ENCODE results near the gene ARMC7.
"Not testable (repeated sequence)": the region's sequence is repeated elsewhere in the genome, so short reads cannot be mapped to it uniquely, and the experiment has no call there.

The ARMC7 gene

DNA sequence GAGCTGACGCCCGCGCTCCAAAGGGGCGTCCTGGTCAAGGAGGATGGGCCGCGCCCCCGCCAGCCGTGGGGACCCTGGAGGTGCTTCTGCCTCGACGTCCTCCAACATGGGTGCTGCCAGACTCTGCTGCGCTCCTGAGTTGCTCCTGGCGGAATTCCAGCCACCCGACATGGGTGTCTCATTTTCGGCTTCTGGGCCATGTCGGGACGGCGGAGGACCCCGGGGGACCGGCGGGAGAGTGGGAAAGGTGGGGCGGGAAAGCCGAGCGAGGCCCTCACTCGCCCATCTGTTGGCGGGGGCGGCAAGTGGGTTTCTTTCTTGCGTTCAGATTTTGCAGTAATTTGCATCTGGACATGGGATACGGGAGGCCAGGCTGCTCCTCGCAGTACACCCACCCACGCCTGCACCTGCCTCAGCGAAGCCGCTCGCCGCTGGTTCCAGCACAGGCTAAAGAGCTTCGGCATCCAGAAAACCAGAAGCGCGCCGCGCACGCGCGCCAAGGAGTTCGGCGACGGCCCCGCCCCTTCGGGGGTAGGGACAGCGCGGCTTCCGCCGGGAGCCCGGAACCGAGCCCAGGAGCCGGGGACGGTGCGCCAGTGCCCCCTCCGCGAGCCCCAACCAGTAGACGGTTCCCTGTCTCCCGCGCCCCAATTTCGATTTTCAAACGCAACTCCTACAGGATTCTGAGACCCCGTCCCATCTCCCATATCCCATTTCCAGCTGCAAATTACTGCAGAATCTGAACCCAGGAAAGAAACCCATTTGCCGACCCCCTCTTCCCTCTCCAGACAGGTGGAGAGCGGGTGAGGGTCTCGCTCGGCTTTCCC lies at the start of gene ARMC7:
Gene ARMC7 (plus strand): TSS at position 563 of the 827 bp plus-strand sequence. CDS start 320 bp downstream, outside the sequence.
- peak; percentile 99 for DNase-seq (ENCODE audit: low spot score)

DNA sequence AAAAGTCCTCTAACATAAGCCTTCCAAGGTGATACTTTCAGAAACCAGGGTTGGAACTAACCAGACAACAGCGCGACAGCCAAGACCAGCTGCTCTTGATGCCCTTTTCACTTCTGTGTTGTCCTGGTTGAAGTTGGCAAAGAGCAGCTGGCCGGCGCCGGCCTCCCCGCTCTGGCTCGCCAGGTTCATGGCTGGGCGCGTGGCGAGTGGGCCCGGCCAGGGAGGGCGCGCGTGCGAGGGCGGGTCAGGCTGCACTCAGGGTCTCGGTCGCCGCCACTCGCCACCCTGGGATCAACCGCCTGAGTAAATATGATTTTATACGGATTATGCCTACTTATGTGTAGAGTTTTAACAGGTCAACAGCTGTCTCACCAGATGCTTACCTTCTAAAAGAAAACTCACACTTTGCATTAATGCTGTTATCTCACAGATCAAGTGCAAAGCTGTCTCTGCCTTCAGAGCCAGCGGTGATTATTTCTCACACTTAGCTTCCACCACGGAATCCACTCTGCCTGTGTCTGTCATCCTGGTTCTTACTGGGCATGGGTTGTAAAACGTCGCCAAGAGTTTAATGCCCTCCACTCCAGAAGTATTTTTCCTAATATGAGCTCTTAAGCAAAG lies 49.2 kb upstream of the ARMC7 start:
- peak; percentile 87 for DNase-seq (ENCODE audit: low spot score)

DNA sequence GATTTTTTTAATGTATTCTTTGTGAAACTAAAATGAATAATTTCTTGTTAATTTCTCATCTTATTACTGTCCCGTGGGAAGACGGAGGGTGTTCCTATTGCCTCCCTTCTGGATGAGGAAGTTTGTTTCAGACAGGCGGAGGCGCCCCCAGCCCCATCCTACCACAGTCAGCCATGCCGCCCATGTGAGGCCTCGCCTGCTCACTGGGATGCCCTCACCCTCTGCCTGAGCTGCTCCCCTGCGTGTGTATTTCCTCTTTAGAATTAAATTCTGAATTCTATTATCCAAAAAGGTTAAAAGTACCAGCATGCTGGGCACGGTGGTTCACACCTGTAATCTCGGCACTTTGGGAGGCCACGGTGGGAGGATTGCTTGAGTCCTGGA lies 48.7 kb upstream of the ARMC7 start:
- peak; percentile 74 for DNase-seq (ENCODE audit: low spot score)

DNA sequence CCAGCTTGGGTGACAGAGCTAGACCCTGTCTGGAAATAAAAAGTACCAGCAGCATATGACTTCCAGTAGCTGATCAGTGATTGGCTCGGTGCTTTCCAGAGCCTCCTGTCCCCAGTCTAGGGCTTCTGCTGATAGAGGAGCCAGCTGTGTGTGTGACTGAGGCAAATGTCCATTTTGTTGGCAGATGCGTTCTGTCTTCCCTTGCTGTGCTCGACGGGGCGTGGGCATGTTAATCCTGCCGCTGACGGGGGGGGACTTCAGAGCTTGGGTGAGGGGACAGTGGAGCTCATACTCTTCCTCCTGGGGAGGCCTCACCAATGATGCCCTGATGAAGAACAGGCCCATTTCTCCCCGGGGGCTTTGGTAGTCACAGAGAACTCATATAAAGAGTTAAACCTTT lies 48.2 kb upstream of the ARMC7 start:
- DNase-seq (ENCODE audit: low spot score) = peak; percentile 56

DNA sequence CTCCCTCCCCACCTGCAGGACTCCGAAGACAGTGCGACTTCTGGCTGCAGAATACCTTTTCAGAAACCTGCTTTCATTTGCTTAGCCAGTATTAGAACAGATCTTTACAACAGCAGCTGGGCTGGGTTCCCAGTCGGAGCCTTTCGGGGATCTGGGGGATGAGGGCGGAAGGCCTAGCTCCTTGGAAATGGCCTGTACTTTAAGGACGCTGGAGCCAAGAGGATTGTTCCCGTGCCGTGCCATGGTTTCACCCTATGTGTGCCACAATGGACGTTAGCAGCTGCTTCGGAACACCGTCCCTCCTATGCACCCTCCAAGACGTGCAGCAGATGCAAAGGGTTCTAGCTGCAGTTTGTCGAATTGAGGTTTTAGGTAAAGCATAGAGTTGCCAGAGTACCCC lies 46.6 kb upstream of the ARMC7 start:
- DNase-seq (ENCODE audit: low spot score) = no peak

DNA sequence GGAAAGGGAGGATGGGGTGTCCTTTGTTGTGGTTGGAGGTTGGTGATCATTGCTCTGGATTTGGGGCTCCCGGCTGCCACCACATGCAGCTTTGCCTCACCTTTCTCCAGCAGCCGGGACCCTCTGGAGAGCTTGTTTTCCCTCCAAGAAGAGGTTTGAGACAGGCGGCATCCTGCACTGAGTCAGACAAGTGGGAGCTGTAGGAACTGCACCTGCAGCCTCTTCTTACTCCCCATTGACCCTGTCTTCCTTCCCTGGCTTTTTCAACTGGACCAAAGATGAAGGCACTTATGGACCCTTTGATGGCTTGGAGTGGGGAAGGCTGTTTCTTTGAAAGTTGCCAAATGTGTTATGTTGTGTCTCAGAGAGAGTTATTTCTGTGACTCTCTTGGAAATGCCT lies 46.1 kb upstream of the ARMC7 start:
- no peak for DNase-seq (ENCODE audit: low spot score)

DNA sequence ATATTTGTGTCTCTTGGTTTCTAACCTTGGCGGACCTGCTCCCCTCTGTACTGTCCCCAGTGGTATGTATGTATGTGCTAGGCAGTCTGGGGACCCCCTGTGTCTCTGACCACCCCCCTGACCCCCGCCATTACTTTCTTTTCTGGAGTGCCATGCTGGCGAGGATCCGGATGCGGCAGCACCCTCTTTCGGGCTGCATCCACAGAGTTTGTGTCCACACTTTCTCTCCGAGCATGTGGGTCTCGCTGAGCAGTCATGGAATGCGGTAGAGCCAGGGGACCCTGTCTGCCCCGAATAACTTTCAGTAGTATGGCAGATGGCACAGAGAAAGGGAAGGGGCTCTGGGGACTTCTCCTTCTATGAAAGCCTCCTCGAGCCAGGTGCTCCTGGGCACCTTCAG lies 45.7 kb upstream of the ARMC7 start:
- no peak for DNase-seq (ENCODE audit: low spot score)

DNA sequence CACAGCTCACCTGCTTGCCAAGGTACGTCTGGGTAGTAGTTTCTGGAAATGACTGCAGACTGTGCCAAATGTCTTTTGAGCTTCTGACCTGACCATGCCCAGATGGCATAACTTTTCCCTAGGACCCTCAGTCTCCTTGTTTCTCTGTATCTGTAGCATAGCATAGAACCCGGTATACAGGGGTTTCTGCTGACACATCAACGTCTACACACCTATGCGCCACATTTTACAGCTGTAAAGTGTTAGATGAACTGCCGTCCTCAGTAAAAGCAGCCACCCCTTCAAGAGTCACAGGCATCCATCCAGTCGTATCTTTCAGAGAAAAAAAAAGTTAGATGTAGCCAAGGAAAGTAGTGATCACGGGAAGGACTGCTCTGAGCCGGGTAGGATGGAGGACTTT lies 45.3 kb upstream of the ARMC7 start:
- no peak for DNase-seq (ENCODE audit: low spot score)

DNA sequence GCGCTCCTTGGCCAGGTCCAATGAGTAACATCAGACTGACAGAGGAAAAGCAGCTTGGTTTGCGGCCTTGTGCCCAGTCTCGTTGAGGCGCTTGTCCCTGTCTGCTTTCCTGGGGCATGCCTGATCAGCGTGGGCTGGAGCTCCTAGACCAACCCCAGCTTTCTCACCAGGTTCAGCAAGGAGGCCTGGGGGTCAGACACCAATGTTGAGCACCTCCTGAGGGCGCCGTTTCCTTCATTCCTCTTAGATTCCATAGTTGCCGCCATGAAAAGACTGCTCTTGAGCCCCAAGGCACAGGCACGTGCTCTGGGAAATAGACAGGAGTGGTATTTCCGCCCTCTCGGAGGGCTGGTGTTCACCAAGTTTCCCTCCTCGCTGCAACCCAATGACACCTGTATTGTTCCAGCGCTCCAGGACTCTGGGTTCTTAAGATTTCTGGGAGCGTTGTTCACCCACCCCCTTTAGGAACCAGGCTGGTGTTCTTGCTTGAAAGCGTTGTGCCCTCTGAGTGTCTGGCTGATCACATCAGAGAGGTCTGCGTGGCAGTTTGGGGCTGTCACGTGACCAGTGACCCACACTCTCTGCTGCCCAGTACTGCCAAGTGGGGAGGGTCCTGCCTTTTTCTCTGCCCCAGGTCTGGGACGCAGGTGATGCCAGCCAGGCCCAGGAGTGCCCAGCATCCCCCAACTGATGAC lies 44.8 kb upstream of the ARMC7 start:
- DNase-seq (ENCODE audit: low spot score) = no peak

DNA sequence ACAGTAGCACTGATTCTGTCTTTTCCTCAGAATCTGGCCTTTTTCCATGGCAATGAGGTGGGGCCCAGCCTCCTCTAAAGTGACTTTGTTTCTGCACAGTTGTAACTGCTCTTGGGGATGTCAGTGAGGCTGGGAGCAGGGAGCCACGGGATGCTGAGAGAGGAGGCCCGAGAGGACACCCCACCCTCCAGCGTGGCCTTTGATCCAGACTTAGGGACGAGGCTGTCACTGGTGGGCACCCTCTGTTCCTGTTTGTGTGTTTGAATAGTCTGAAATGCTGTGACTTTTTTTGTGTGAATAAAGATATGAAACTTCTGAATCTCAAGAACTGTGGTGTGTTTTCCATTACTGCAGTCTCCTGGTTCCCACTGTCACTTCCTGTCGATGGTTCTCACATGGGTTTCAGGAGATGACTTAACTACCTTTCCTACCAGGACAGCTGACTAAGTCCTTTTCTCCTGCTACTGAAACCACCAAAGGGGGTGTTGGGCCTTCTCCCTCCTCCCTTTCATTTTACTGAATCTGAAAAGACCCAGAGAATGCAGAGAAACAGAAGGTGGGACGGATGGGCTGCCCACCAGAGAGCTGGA lies 44.1 kb upstream of the ARMC7 start:
- DNase-seq (ENCODE audit: low spot score) = no peak

DNA sequence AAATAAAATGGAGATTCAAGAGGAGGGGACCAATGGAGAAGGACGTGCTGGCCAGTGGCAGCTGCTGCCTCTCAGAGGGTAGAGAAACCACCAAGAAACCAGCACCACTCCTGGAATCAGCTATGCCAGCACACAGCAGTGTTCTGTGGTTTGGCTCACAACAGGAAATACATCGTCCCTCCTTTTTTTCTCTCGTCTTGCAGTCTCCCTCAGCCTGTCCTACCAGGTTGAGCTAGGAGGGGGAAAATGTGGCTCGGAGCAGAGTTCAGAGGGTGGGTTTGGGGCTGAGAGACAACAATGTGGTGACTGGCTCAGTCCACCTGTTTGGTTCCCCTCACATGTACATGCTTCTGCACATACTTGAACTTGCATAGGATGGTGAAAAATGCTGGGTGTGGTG lies 41.9 kb upstream of the ARMC7 start:
- no peak for DNase-seq (ENCODE audit: low spot score)

DNA sequence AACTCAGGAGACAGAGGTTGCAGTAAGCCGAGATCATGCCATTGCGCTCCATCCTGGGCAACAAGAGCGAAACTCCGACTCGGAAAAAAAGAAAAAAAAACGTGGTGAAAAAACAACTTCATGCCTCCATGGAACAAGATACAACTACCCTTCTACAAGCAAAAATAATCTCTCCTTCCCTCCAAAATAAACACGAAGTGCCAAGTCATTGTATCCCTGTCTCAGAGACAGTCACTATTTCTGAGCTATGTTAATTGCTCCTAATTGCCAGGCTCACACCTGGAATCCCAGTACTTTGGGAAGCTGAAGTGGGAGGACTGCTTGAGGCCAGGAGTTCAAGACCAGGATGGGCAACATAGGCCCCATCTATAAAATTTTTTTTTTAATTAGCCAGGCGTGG lies 41.0 kb upstream of the ARMC7 start:
- DNase-seq (ENCODE audit: low spot score) = no peak

DNA sequence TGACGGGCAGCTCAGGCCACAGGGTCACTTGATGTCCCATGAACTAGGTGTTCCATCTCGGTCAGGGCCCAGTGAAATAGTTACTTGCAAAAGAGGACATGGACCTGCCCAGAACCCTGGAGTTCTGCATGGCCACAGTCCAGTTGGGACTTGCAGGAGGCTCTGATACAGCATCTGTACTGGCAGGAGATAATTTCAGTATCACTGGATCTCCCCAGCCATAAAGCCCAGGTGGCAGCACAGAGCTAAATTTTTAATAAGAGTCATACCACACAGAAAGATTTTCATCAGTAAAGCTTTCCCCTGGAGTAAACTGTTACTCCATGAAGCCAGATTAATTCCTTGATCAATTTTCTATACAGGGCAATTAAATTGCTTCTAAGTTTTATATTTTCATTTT lies 40.0 kb upstream of the ARMC7 start:
- DNase-seq (ENCODE audit: low spot score) = peak; percentile 66

DNA sequence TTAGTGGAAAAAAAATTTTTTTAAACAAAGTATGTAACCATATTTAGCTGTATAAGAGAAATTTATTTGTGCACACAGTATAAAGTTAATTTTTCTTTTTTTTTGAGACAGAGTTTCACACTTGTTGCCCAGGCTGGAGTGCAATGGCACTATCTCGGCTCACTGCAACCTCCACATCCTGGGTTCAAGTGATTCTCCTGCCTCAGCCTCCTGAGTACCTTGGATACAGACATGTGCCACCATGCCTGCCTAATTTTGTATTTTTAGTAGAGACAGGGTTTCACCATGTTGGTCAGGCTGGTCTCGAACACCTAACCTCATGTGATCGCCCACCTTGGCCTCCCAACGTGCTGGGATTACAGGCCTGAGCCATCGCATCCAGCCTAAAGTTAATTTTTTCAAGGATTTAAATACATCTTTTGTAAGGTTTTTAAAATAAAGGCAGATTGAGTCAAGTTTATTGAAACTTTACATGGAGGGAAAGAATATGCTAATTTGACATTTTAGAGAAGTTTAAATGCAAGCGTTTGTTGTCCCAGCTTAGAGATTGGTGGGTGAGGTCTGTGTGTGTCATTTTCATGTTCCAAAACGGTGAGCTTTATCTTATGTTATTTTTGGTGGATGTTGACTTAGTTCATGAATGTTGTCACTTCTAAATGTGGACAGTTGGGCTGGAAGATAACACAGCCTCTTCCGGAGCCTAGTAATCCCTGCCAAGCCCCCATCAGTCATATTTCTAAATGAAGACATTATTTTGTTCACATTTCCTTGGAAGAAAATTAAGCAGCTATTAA lies 38.1 kb upstream of the ARMC7 start:
- DNase-seq (ENCODE audit: low spot score) = not testable (repeated sequence)

DNA sequence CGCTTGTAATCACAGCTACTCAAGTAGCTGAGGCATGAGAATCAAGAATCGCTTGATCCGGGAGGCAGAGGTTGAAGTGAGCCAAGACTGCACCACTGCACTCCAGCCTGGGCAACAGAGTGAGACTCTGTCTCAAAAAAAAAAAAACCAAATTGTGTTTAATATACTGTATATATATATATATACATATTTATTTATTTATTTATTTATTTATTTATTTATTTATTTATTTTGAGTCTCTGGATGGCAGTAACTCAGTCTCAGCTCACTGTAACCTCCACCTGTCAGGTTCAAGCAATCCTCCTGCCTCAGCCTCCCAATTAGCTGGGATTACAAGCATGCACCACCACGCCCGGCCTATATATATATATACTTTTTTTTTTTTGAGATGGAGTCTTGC lies 36.9 kb upstream of the ARMC7 start:
- DNase-seq (ENCODE audit: low spot score) = not testable (repeated sequence)

DNA sequence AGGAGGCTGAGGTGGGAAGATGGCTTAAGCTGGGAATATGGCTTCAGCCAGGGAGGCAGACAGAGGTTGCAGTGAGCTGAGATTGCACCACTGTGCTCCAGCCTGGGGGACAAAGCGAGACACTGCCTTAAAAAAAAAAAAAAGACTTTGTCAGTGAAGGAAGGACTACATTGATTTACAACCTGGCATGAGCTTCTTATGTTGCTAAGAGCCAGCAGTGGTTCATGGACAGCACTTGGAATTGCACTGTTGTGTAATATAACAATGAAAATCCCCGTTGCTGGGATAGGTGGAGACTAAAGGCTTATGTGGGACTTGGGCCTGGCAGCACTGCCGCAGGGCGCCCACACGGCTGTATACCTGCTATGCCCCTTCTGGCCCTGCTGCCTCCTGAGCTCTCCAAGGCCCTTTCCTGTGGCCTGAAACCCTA lies 36.1 kb upstream of the ARMC7 start:
- no peak for DNase-seq (ENCODE audit: low spot score)

DNA sequence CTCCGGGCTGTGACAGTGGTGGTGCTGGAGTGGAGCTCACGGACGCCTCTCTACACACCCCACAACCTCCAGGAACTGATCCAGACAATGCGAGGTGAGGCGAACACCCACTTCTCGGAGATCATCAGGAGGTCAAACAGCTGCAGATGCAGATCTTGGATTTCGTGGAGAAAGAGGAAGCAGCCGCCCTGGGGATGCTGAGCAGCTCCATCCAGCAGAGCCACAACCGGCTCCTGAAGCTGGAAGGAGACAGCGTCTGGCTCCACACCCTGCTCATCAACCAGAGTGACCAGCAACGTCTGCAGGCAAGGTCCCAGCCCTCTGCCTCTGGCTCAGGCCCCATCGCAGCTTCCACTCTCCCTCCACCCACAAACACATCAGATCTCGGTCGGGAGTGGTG lies 35.2 kb upstream of the ARMC7 start:
- DNase-seq (ENCODE audit: low spot score) = no peak

DNA sequence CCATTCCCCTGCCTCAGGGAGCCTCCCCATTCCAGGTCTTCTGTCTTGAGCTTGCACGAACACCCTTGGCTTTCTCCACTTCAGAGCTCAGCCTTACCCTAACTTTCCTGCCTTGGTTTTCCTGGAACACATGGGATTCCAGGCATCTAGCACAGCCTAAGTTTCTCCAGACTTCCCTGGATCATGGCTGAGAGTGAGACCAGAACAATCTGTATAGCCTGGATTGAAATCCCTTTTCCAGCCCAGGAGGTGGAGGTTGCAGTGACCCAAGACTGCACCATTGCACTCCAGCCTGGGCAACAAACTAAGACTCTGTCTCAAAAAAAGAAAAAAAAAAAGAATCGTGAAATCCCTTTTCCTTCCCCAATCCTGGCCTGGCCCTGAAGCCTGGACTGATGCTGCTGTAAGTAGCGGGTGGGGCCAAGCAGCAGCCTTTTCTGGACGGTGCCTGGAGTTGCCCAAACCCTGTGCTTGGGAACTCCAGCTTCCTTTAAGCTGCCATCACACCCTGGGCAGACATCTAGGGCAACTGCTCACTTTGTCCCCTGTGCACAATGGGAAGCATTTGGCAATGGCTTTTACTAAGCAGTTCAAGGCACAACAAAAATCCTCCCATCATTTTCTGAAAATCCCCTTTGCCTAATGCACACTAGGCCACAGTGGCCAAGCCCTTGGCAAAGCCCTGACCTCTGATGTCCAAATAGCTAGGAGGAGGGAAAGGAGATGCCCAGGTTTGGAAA lies 34.0 kb upstream of the ARMC7 start:
- no peak for DNase-seq (ENCODE audit: low spot score)

DNA sequence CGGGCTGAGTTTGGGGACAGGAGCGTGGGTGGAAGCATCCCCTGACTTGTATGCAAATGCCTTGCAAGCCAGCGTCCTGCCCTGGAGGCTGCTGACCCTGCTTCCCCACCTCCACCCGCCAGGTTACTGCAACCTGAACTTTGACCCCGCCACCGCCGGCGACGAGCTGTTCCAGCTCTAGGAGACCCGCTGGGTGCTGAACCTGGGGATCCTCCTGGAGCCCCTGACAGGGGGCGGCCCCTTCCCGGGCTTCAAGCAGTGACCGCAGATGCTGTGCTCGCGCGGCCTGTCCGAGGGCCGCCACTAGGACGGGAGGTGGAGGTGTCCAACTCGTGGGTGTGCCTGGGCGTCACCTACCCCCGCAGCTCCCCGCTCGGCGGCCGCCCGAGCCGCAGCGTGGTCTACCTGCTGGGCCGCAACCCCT lies 32.7 kb upstream of the ARMC7 start:
- DNase-seq (ENCODE audit: low spot score) = no peak

DNA sequence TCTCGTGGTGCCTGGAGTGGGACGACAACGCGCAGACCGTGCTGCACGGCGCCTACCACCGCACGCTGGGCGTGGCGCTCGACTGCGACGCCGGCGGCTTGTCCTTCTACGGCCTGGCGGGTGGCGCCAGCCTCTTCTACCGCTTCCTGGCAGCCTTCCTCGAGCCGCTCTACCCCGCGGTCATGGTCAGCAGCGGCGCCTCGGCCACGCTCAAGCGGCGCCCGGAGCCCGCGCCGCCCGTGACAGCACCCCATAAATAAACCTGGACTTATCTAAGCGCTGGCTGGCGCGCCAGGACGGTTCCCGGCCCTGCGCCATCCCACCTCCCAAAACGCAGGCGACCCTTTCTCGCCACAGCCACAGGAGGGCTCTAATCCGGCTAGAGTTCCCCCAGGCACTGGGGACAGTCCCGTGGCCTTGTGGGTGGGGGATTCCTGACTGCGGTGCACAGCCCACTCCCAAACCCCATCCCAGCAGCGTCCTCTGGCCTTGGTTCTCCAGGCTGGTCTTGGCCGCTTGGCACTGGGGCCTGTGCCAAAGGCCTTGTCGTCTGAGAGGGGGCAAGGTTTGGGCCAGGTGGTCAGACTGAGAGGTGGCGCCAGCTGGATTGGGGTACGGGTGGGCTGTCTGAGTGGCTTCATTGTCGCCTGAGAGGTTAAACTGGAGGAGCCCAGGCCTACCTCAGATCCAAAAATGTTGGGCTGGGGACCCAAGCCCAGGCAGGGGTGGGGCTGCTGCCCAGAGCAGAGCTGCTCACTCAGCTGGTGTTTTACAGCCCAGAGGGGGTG lies 32.1 kb upstream of the ARMC7 start:
- DNase-seq (ENCODE audit: low spot score) = no peak

Data from D341Med (cell line).